HepG2 (cell line): ENCODE data around the gene DDX17. TPM values are rescaled to one million over a fixed set of nuclear protein-coding genes. Genes with fewer than 3 reads are reported as not detected.

Experiments used
- CAMTA2 ChIP-seq: sonication (generic); formaldehyde crosslinking; IDR thresholded peaks from 2 replicates; pipeline ENCODE4 v1.4.0; 2020; ENCODE audit warnings: mild to moderate bottlenecking, missing genetic modification reagents, borderline replicate concordance
- ETV6 ChIP-seq: sonication (generic); formaldehyde crosslinking; conservative IDR thresholded peaks from 2 replicates; pipeline ENCODE4 v1.4.0; 2020; ENCODE audit warnings: missing genetic modification reagents
- HMGXB4 ChIP-seq, 2 experiments: sonication (generic) in 1 of 2; formaldehyde crosslinking in 1 of 2; IDR thresholded peaks; 2 replicates each; pipeline versions ENCODE4 v1.4.0 to v1.6.1; 2018 to 2020; ENCODE audit warnings: missing genetic modification reagents in 2 of 2, borderline replicate concordance in 1 of 2, low read depth in 1 of 2, mild to moderate bottlenecking in 1 of 2, missing biosample characterization in 1 of 2
- KLF11 ChIP-seq: IDR thresholded peaks from 2 replicates; pipeline ENCODE4 v1.6.1; 2016; ENCODE audit warnings: missing compliant biosample characterization
- LCORL ChIP-seq, 2 experiments: fragments of 450-650 bp in 1 of 2; sonication (generic) in 1 of 2; formaldehyde crosslinking in 1 of 2; IDR thresholded peaks; 2 replicates each; pipeline versions ENCODE4 v1.5.0 to v1.6.1; 2017 to 2020; ENCODE audit warnings: antibody characterized with exemption in 1 of 2, missing genetic modification reagents in 1 of 2
- MAF1 ChIP-seq: sonication (generic); formaldehyde crosslinking; IDR thresholded peaks from 2 replicates; pipeline ENCODE4 v1.5.0; 2020; ENCODE audit warnings: missing genetic modification reagents, borderline replicate concordance
- MED8 ChIP-seq: sonication (generic); formaldehyde crosslinking; IDR thresholded peaks from 2 replicates; pipeline ENCODE4 v1.8.1; 2023; ENCODE audit warnings: mild to moderate bottlenecking, missing genetic modification reagents; ENCODE audit not compliant: insufficient replicate concordance
- POLR2AphosphoS5 ChIP-seq: IDR thresholded peaks from 2 replicates; pipeline ENCODE4 v1.6.1; 2012; ENCODE audit warnings: low read depth, low read length
- SNRNP70 ChIP-seq: fragments of 200-400 bp; formaldehyde crosslinking; IDR thresholded peaks from 2 replicates; pipeline ENCODE4 v1.6.1; 2017; ENCODE audit warnings: mild to moderate bottlenecking, low read depth, low read length, moderate library complexity
- THAP9 ChIP-seq: sonication (generic); formaldehyde crosslinking; IDR thresholded peaks from 2 replicates; pipeline ENCODE4; 2020; ENCODE audit warnings: missing genetic modification reagents, mild to moderate bottlenecking, borderline replicate concordance
- THRA ChIP-seq: sonication (generic); formaldehyde crosslinking; IDR thresholded peaks from 2 replicates; pipeline ENCODE4 v1.4.0; 2020; ENCODE audit warnings: missing genetic modification reagents, borderline replicate concordance
- ZFY ChIP-seq: sonication (generic); formaldehyde crosslinking; IDR thresholded peaks from 2 replicates; pipeline ENCODE4 v1.4.0; 2020; ENCODE audit warnings: missing genetic modification reagents
- ZNF317 ChIP-seq: sonication (generic); formaldehyde crosslinking; IDR thresholded peaks from 2 replicates; pipeline ENCODE4 v1.5.0; 2020; ENCODE audit warnings: mild to moderate bottlenecking, missing genetic modification reagents
- ZNF430 ChIP-seq: sonication (generic); formaldehyde crosslinking; IDR thresholded peaks from 2 replicates; pipeline ENCODE4 v1.9.0; 2021; ENCODE audit warnings: mild to moderate bottlenecking, missing genetic modification reagents
- ZNF609 ChIP-seq: sonication (generic); formaldehyde crosslinking; IDR thresholded peaks from 2 replicates; pipeline ENCODE4 v1.4.0; 2020; ENCODE audit warnings: mild to moderate bottlenecking, missing genetic modification reagents, borderline replicate concordance
- ZSCAN22 ChIP-seq: sonication (generic); formaldehyde crosslinking; IDR thresholded peaks from 2 replicates; pipeline ENCODE4 v1.4.0; 2020; ENCODE audit warnings: mild to moderate bottlenecking, missing genetic modification reagents
- polyA plus RNA-seq, 8 experiments: library from polyadenylated mRNA; depleted of rRNA in 3 of 8; stranded (reverse) in 7 of 8; unstranded in 1 of 8; fragments of >200 nt; fragmentation: Illumina TruSeq in 4 of 8; extraction: Trizol in 4 of 8; gene quantifications; 2 replicates each; pipeline versions ENCODE4 v1.2.1 to v1.2.3, GENCODE V29; 2011 to 2016; ENCODE audit warnings: low read depth in 4 of 8, missing spikeins in 1 of 8, mixed read lengths in 1 of 8; ENCODE audit not compliant: insufficient read depth in 1 of 8
- total RNA-seq, 5 experiments: library from RNA; depleted of rRNA; stranded (reverse); fragments of >200 nt; fragmentation: Illumina TruSeq; extraction: Trizol; gene quantifications; 2 replicates each; pipeline ENCODE4 v1.2.3, GENCODE V29; 2016; ENCODE audit warnings: low read depth in 1 of 5

Gene DDX17
- total and polyA plus RNA-seq, 2 of the 13 experiments (the other 11 are each of a cell fraction or from before 2014, with no cell fraction given) = 238 to 344 TPM

GRCh38 chr22:38506118-38506962 lies at the start of gene DDX17 (continued):
- TF ChIP-seq LCORL (IDR thresholded peaks at IDR 0.05) (no peak), LCORL (CRISPR knock-in tag; IDR thresholded peaks at IDR 0.05) (peak; percentile 47; the same call in 1 of the 2 replicates), THAP9 (CRISPR knock-in tag) (peak; percentile 95), KLF11 (no peak), SNRNP70 (peak; percentile 97), ETV6 (CRISPR knock-in tag) (peak; percentile 49; the same call in 1 of the 2 replicates), ZNF430 (peak; percentile 74), ZSCAN22 (CRISPR knock-in tag) (peak; percentile 83), THRA (0 out of 2 replicates have a peak, but pooled peaks have one; percentile 6), ZNF609 (CRISPR knock-in tag) (no peak), MED8 (CRISPR knock-in tag) (peak; percentile 25), CAMTA2 (CRISPR knock-in tag) (0 out of 2 replicates have a peak, but pooled peaks have one; percentile 91), ZNF317 (CRISPR knock-in tag) (peak; percentile 74; the same call in 1 of the 2 replicates), HMGXB4 (CRISPR knock-in tag; IDR thresholded peaks at IDR 0.05; ENCODE audit: borderline replicate concordance in 1 of 2, low read depth in 1 of 2) (peak; percentile 65 to 90), ZFY (CRISPR knock-in tag) (peak; percentile 25), POLR2AphosphoS5 (peak; percentile 88), MAF1 (CRISPR knock-in tag) (0 out of 2 replicates have a peak, but pooled peaks have one; percentile 10)
